GM12878 (cell line): ENCODE results near the gene MBD3. TPM values are rescaled to one million over a fixed set of nuclear protein-coding genes. Genes with fewer than 3 reads are reported as not detected.

Experiments used
- ASH2L ChIP-seq: fragments of 300-600, 200-600 bp; sonication (generic); IDR thresholded peaks from 2 replicates; pipeline ENCODE4 v1.6.1; 2017; ENCODE audit warnings: low read depth, mild to moderate bottlenecking, borderline replicate concordance
- ATF2 ChIP-seq: IDR thresholded peaks from 2 replicates; pipeline ENCODE4 v1.6.1; 2012; ENCODE audit warnings: low read length, inconsistent platforms
- CHD2 ChIP-seq: IDR thresholded peaks from 2 replicates; pipeline ENCODE4 v1.6.1; 2011; ENCODE audit warnings: low read depth, low read length, improper control_type of control experiment, borderline replicate concordance
- CREM ChIP-seq: IDR thresholded peaks from 2 replicates; pipeline ENCODE4 v1.6.1; 2014; ENCODE audit warnings: antibody characterized with exemption, low read depth
- E2F4 ChIP-seq: IDR thresholded peaks from 2 replicates; pipeline ENCODE4 v1.6.1; 2012; ENCODE audit warnings: low read depth, low read length, improper control_type of control experiment
- E2F8 ChIP-seq: fragments of 450-650 bp; IDR thresholded peaks from 2 replicates; pipeline ENCODE4 v1.6.1; 2018; ENCODE audit warnings: mild to moderate bottlenecking, low read depth, moderate library complexity; ENCODE audit not compliant: partially characterized antibody
- HDAC6 ChIP-seq: fragments of 200-600 bp; sonication (generic); IDR thresholded peaks from one replicate; pipeline ENCODE4 v1.8.0; 2017; ENCODE audit warnings: antibody characterized with exemption; ENCODE audit not compliant: unreplicated experiment
- HSF1 ChIP-seq: fragments of 150-350 bp; IDR thresholded peaks from 2 replicates; pipeline ENCODE4 v1.6.1; 2014; ENCODE audit warnings: mild to moderate bottlenecking, low read depth, low read length
- IRF4 ChIP-seq: IDR thresholded peaks from 2 replicates; pipeline ENCODE4 v1.6.1; 2011; ENCODE audit warnings: low read depth, low read length
- MYB ChIP-seq: fragments of 150-350 bp; IDR thresholded peaks from 2 replicates; pipeline ENCODE4 v1.6.1; 2014; ENCODE audit warnings: mild to moderate bottlenecking, low read depth, low read length, borderline replicate concordance
- PAX5 ChIP-seq: IDR thresholded peaks from 2 replicates; pipeline ENCODE4 v1.6.1; 2011; ENCODE audit warnings: low read depth, low read length, borderline replicate concordance
- RBBP5 ChIP-seq: fragments of 200-600 bp; sonication (generic); conservative IDR thresholded peaks from 2 replicates; pipeline ENCODE4 v1.6.1; 2016
- RELA ChIP-seq: fragments of 450-650 bp; IDR thresholded peaks from 2 replicates; pipeline ENCODE4 v1.8.0; 2014; ENCODE audit warnings: borderline replicate concordance; ENCODE audit not compliant: partially characterized antibody
- STAT1 ChIP-seq: fragments of 450-650 bp; conservative IDR thresholded peaks from 2 replicates; pipeline ENCODE4 v1.6.1; 2014; ENCODE audit warnings: antibody characterized with exemption, mild to moderate bottlenecking
- TBL1XR1 ChIP-seq: IDR thresholded peaks from 2 replicates; pipeline ENCODE4 v1.6.1; 2012; ENCODE audit warnings: low read depth, low read length, improper control_type of control experiment
- TCF7 ChIP-seq: IDR thresholded peaks from 2 replicates; pipeline ENCODE4 v1.6.1; 2014; ENCODE audit warnings: antibody characterized with exemption, borderline replicate concordance
- USF1 ChIP-seq: IDR thresholded peaks from 2 replicates; pipeline ENCODE4 v1.6.1; 2011; ENCODE audit warnings: borderline replicate concordance, low read depth, mild to moderate bottlenecking, moderate library complexity, mixed read lengths, low read length; ENCODE audit not compliant: insufficient read depth; ENCODE audit errors: extremely low read length
- ZBTB4 ChIP-seq: fragments of 450-650 bp; formaldehyde crosslinking; IDR thresholded peaks from 2 replicates; pipeline ENCODE4 v1.4.0; 2022; ENCODE audit warnings: mild to moderate bottlenecking, moderate library complexity
- ZZZ3 ChIP-seq: IDR thresholded peaks from 2 replicates; pipeline ENCODE4 v1.6.1; 2011; ENCODE audit warnings: low read depth; ENCODE audit not compliant: control insufficient read depth, insufficient read length
- polyA plus RNA-seq, 11 experiments: library from polyadenylated mRNA; depleted of rRNA in 4 of 11; unstranded in 6 of 11; stranded (reverse) in 5 of 11; fragments of >200 nt; fragmentation: Nextera tagmentation in 4 of 11; fragmentation: Illumina TruSeq in 1 of 11; extraction: Ambion mirVana in 4 of 11; extraction: Trizol in 1 of 11; gene quantifications; 1 replicate in 1 of 11; 2 replicates in 10 of 11; pipeline versions ENCODE4 v1.2.1 to v1.2.3, GENCODE V29; 2011 to 2016; ENCODE audit warnings: inconsistent platforms in 2 of 11, missing spikeins in 2 of 11, low read depth in 1 of 11
- total RNA-seq, 4 experiments: library from RNA; depleted of rRNA in 3 of 4; stranded (reverse); fragments of >200 nt in 3 of 4; fragmentation: Illumina TruSeq in 1 of 4; extraction: Trizol in 1 of 4; gene quantifications; 2 replicates each; pipeline versions ENCODE4 v1.2.1 to v1.2.3, GENCODE V29; 2013 to 2021

Gene MBD3
- total and polyA plus RNA-seq, 10 of the 15 experiments (the other 5 are each of a cell fraction or from before 2014, with no cell fraction given): 0.13 to 107 (median 21.9) TPM

GRCh38 chr19:1592024-1592754, 476 bp downstream of the MBD3 start (continued):
- TF ChIP-seq RELA: no peak
- no peak for TF ChIP-seq ZBTB4 (CRISPR knock-in tag)
- TF ChIP-seq HDAC6: no peak
- no peak for TF ChIP-seq IRF4
- no peak for TF ChIP-seq TCF7
- no peak for TF ChIP-seq ATF2
- TF ChIP-seq MYB: no peak
- no peak for TF ChIP-seq E2F4
- TF ChIP-seq ASH2L: no peak
- no peak for TF ChIP-seq PAX5
- TF ChIP-seq ZZZ3: no peak
- no peak for TF ChIP-seq CHD2
- TF ChIP-seq HSF1: no peak
- TF ChIP-seq TBL1XR1: no peak
- TF ChIP-seq USF1: no peak
- peak; percentile 44; the same call in 1 of the 2 replicates for TF ChIP-seq CREM
- TF ChIP-seq STAT1: no peak
- TF ChIP-seq E2F8: no peak
- no peak for TF ChIP-seq RBBP5
